Left renal pelvis (tissue), 4 donors: ENCODE data around the gene ZMYND8. TPM values are rescaled to one million over a fixed set of nuclear protein-coding genes. Genes with fewer than 3 reads are reported as not detected.
"Not testable (repeated sequence)": the region's sequence is repeated elsewhere in the genome, so short reads cannot be mapped to it uniquely, and the experiment has no call there.

Source experiments
- DNase-seq, 4 donors: peaks; one replicate each; pipeline ENCODE4 v3.0.0-alpha.2; 2013; ENCODE audit warnings: low read depth in 4 of 4, low spot score in 3 of 4
- polyA plus RNA-seq, 4 donors: library from polyadenylated mRNA; unstranded; fragments of 120-200 nt; gene quantifications; one replicate each; pipeline ENCODE4 v1.2.1, GENCODE V29; 2013; ENCODE audit not compliant: insufficient read length in 4 of 4

Gene ZMYND8
- polyA plus RNA-seq, 4 donors: 35.3 to 45.0 (median 42.8) TPM

- no peak for DNase-seq
Observed at GRCh38 chr20:47314647-47315338, 41.7 kb downstream of the ZMYND8 start.

- DNase-seq: no peak
Observed at GRCh38 chr20:47311967-47312681, 44.4 kb downstream of the ZMYND8 start.

GRCh38 chr20:47311211-47311610, 45.3 kb downstream of the ZMYND8 start:
- no peak for DNase-seq

GRCh38 chr20:47310729-47311128, 45.8 kb downstream of the ZMYND8 start:
- no peak for DNase-seq

GRCh38 chr20:47309806-47310426, 46.6 kb downstream of the ZMYND8 start:
- no peak for DNase-seq

DNA sequence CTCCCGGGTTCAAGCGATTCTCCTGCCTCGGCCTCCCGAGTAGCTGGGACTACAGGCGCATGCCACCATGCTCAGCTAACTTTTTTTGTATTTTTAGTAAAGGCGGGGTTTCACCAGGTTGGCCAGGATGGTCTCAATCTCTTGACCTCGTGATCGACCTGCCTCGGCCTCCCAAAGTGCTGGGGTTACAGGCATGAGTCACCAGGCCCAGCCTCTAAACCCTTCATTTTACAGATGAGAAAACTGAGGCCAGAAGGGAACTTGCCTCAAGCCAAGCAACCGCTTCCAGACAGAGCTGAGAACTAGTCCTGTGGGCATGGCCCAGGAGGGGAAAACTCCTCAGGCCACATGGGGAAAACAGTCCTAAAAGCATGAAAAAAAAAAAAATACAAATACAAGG, 47.1 kb downstream of the ZMYND8 start:
- DNase-seq: no peak

- DNase-seq: not testable (repeated sequence)
Observed at GRCh38 chr20:47307569-47307968, 48.9 kb downstream of the ZMYND8 start.

DNA sequence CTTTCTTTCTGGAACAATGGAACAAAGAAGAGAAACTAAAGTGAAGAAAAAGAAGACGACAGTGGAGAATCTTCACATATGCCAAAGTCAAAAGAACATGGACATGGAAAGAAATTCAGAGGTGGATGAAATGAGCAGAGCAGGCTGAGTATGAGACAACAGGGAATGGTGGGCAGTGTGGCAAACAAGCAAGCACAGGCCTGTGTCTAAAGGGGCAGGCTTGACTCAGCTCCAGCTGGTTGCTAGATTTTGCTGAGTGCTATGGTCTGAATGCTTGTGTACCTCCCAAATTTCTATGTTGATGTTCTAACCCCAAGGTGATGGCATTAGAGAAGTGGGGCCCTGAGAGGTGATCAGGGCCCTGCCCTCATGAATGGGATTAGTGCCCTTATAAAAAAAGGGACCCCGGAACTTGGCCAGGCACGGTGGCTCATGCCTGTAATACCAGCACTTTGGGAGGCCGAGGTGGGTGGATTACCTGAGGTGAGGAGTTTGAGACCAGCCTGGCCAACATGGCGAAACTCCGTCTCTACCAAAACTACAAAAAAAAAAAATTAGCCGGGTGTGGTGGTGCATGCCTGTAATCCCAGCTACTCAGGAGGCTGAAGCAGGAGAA, 49.6 kb downstream of the ZMYND8 start:
- DNase-seq: no peak

- no peak for DNase-seq
Observed at GRCh38 chr20:47306095-47306494, 50.4 kb downstream of the ZMYND8 start.

DNA sequence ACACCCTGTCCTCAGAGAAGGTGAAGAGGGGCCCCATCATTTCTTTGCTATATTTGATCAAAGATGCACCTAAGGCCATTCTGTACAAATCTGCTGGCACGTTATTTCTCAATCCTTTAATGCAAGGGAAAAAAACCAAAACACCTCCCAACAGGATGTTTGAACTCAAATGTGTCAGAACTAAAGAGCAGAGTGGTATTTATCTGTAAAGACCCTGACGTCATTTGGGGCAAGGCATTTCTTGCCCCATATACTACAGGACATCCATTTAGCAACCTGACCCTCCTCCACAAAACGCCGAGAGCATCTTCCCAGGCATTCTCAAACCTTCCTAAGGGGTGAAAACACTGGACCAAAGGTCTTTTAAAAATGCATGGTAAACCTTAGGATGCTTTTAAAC, 50.8 kb downstream of the ZMYND8 start:
- no peak for DNase-seq

GRCh38 chr20:47304287-47304686, 52.2 kb downstream of the ZMYND8 start:
- no peak for DNase-seq

- DNase-seq: no peak
Observed at GRCh38 chr20:47303736-47304135, 52.8 kb downstream of the ZMYND8 start.

DNA sequence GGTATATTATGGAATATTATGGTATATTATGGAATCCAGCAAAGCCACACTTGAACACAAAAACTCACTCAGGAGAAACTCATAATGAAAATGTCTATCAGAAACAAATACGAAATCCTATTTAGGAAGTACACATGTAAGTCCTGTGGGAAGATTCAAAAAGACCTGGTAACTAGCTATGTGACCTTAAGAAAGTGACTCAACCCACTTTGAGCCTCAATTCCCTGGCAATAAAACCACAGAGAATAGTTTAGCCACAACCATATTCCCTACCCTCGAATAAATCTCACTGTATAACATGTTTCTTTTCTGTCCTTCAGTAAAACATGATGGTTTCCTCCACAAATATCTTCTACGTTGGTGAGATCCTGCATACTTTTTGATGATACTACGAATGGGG, 56.4 kb downstream of the ZMYND8 start:
- no peak for DNase-seq

DNA sequence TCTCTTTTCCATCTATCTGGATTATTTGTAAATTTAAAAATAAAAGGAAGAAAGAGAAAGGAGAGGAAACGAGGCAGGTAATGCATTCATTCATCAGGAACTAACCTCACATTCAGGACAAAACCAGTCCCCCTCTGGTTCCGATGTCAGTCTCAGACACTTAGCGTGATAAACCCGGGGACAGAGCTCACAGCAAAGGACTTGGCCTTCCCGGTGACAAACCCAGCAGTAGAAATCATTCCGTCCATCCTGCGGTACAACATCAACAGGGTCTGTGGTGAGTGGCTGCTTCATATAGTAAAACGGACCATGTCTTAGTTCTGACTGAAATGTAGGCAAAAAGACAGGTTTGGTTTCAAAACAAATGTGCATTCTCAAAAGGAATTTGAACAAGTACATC, 57.9 kb downstream of the ZMYND8 start:
- DNase-seq: no peak

DNA sequence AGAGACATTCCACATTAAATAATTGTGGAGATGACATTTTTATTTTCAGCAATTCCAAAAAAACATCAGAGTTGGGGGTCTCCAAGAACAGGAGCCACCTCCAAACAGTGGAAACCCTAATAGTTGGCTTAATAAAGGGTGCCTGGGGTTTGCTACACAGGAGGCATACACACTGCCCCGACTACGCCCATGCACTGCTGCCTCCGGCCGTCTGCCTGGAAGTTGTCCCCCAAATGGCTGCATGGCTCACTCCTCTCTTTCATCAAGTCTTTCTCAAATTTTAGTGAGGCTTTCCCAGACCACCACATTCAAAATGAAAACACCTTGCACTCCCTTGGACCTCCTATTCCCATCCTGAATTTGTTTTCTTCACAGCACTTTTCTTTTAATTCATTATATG, 58.8 kb downstream of the ZMYND8 start:
- no peak for DNase-seq

DNA sequence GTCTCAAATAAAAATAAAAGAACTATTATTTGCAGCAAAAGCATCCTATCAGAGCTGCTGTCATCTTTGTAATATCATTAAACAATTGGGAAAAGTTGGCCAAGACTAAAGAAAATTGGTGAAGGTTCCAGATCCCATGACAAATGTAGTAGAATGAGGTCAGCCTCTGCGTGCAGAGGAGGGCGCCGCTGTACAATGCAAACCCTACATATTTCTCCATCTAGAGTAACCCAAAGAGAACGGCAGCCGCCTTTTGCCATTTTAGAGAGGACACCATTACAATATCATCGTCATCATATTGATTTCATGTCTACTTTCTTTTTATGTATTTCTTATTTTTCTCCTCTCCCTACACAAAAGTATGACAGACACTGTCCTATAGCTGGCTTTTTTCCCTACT, 59.5 kb downstream of the ZMYND8 start:
- DNase-seq: no peak

- DNase-seq: no peak
Observed at GRCh38 chr20:47295921-47296426, 60.5 kb downstream of the ZMYND8 start.

DNA sequence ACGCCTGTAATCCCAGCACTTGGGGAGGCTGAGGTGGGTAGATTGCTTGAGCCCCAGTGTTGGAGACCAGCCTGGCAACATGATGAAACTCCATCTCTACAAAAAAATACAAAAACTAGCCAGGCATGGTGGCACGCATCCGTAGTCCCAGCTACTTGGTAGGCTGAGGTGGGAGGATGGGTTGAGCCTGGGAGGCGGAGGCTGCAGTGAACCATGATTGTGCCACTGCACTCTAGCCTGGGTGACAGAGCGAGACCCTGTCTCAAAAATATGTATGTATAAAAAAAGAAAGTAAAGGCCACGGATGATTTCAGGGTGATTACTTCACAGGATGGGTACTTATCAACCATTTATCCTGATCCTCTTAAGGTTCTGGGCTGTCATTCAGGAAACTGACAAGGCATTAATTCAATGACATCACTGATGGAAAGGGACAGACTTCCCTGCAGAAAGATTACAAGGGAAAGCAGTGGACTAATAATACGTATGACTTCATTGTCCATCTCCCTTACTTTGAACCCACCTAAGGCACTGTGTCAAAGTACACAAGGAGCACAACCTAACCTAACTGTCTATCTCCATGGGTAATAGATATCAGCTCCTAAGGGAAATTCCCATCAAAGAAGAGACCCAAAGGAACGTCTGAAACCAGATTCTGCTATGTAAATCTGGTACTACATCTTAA, 61.2 kb downstream of the ZMYND8 start:
- DNase-seq: no peak

GRCh38 chr20:47293631-47294030, 62.9 kb downstream of the ZMYND8 start:
- no peak for DNase-seq

GRCh38 chr20:47292581-47292980, 63.9 kb downstream of the ZMYND8 start:
- no peak for DNase-seq
